Spinal cord (tissue), 10 donors: ENCODE data around the gene MED9. TPM values are rescaled to one million over a fixed set of nuclear protein-coding genes. Genes with fewer than 3 reads are reported as not detected.
A peak's percentile ranks its signal among the peaks of the same experiment; 100 is the strongest.

Experiments used
- DNase-seq, 6 donors: peaks; one replicate each; pipeline versions ENCODE4 v3.0.0 to v3.0.0-alpha.2; 2013 to 2015; ENCODE audit warnings: low spot score in 6 of 6, low read depth in 4 of 6
- H3K27ac ChIP-seq: one replicate; pipeline ENCODE4 v1.5.1; 2013; ENCODE audit warnings: low read depth, low read length, control low read depth
- H3K27me3 ChIP-seq: one replicate; pipeline ENCODE4 v1.6.1; 2013; ENCODE audit warnings: low read length; ENCODE audit not compliant: control insufficient read depth, insufficient read depth
- H3K36me3 ChIP-seq: one replicate; pipeline ENCODE4 v1.6.1; 2013; ENCODE audit warnings: low read length; ENCODE audit not compliant: control insufficient read depth, insufficient read depth
- H3K4me1 ChIP-seq: one replicate; pipeline ENCODE4 v1.6.1; 2013; ENCODE audit warnings: low read length; ENCODE audit not compliant: control insufficient read depth, insufficient read depth
- H3K4me3 ChIP-seq: one replicate; pipeline ENCODE4 v1.5.1; 2013; ENCODE audit warnings: low read depth, low read length, control low read depth
- H3K9me3 ChIP-seq: one replicate; pipeline ENCODE4 v1.6.1; 2013; ENCODE audit warnings: low read length; ENCODE audit not compliant: control insufficient read depth, insufficient read depth
- WGBS: methylation state at CpG from one replicate; pipeline ENCODE4 v1.1.5; 2013; ENCODE audit warnings: missing lambda C conversion rate; ENCODE audit not compliant: insufficient coverage; 5-methylcytosine and 5-hydroxymethylcytosine counted together
- polyA plus RNA-seq, 2 donors: library from polyadenylated mRNA; unstranded; fragments of 120-200 nt; gene quantifications; one replicate each; pipeline ENCODE4 v1.2.1, GENCODE V29; 2013; ENCODE audit not compliant: insufficient read length in 2 of 2
- total RNA-seq, 2 donors: library from RNA; depleted of rRNA in 1 of 2; stranded (reverse); fragments of 120-200 nt in 1 of 2; fragments of >200 nt in 1 of 2; gene quantifications; one replicate each; pipeline versions ENCODE4 v1.2.3 to v1.2.4, GENCODE V29; 2013 to 2014
- donor health status: healthy.

Gene MED9
- total and polyA plus RNA-seq, 4 donors: 12.3 to 22.7 (median 18.3) TPM

GRCh38 chr17:17498606-17499301 lies 22.0 kb downstream of the MED9 start:
- Histone ChIP-seq H3K9me3 (no peaks in the 10 kb centered on the region), H3K36me3 (peaks cover 8% of the 10 kb centered on the region), H3K27ac (no peak overlapping the region), H3K4me3 (no peak overlapping the region), H3K27me3 (no peaks in the 10 kb centered on the region), H3K4me1 (peaks cover 34% of the 10 kb centered on the region)
- DNase-seq: no peak
- WGBS: 76% methylated on average over 10 of the region's 16 CpGs

GRCh38 chr17:17499402-17500145 lies 22.8 kb downstream of the MED9 start:
- no peaks in the 10 kb centered on the region for H3K9me3 ChIP-seq
- H3K4me1 ChIP-seq: peaks cover 35% of the 10 kb centered on the region
- DNase-seq: no peak
- H3K27me3 ChIP-seq: no peaks in the 10 kb centered on the region
- peaks cover 9% of the 10 kb centered on the region for H3K36me3 ChIP-seq
- no peak overlapping the region for H3K27ac ChIP-seq
- H3K4me3 ChIP-seq: no peak overlapping the region
- WGBS: 81% methylated on average over 16 of the region's 17 CpGs

- no peak for DNase-seq
- Histone ChIP-seq H3K27me3 (no peaks in the 10 kb centered on the region), H3K4me1 (peaks cover 37% of the 10 kb centered on the region), H3K36me3 (peaks cover 21% of the 10 kb centered on the region), H3K27ac (no peak overlapping the region), H3K4me3 (no peak overlapping the region), H3K9me3 (no peaks in the 10 kb centered on the region)
- 76% methylated on average over 14 of the region's 14 CpGs for WGBS
These were observed 24.3 kb downstream of the MED9 start for GRCh38 chr17:17500999-17501605.

GRCh38 chr17:17502741-17503565 lies 26.2 kb downstream of the MED9 start:
- peaks cover 46% of the 10 kb centered on the region for H3K4me1 ChIP-seq
- no peak for DNase-seq
- H3K27ac ChIP-seq: no peak overlapping the region
- H3K27me3 ChIP-seq: no peaks in the 10 kb centered on the region
- no peak overlapping the region for H3K4me3 ChIP-seq
- H3K36me3 ChIP-seq: peaks cover 38% of the 10 kb centered on the region
- 90% methylated on average over 20 of the region's 21 CpGs for WGBS
- no peaks in the 10 kb centered on the region for H3K9me3 ChIP-seq

GRCh38 chr17:17503566-17504130 lies 26.8 kb downstream of the MED9 start:
- H3K27ac ChIP-seq: no peak overlapping the region
- H3K27me3 ChIP-seq: no peaks in the 10 kb centered on the region
- H3K4me3 ChIP-seq: no peak overlapping the region
- H3K9me3 ChIP-seq: no peaks in the 10 kb centered on the region
- DNase-seq: peak in 2 of 6 donors; percentile 44 to 82
- peaks cover 43% of the 10 kb centered on the region for H3K36me3 ChIP-seq
- WGBS: 30% methylated on average over 4 of the region's 7 CpGs
- H3K4me1 ChIP-seq: peaks cover 51% of the 10 kb centered on the region

GRCh38 chr17:17504341-17505140 lies 27.7 kb downstream of the MED9 start:
- Histone ChIP-seq H3K9me3 (no peaks in the 10 kb centered on the region), H3K4me1 (peaks cover 53% of the 10 kb centered on the region), H3K36me3 (peaks cover 49% of the 10 kb centered on the region), H3K27ac (no peak overlapping the region), H3K4me3 (no peak overlapping the region), H3K27me3 (no peaks in the 10 kb centered on the region)
- 80% methylated on average over 16 of the region's 20 CpGs for WGBS
- no peak for DNase-seq

GRCh38 chr17:17505151-17505550 lies 28.4 kb downstream of the MED9 start:
- WGBS: 89% methylated on average over 1 of the region's 5 CpGs
- Histone ChIP-seq H3K9me3 (no peaks in the 10 kb centered on the region), H3K27ac (no peak overlapping the region), H3K4me3 (no peak overlapping the region), H3K36me3 (peaks cover 53% of the 10 kb centered on the region), H3K27me3 (no peaks in the 10 kb centered on the region), H3K4me1 (peaks cover 54% of the 10 kb centered on the region)
- no peak for DNase-seq

- 89% methylated on average over 22 of the region's 22 CpGs for WGBS
- DNase-seq: no peak
- no peak overlapping the region for H3K27ac ChIP-seq
- peaks cover 59% of the 10 kb centered on the region for H3K36me3 ChIP-seq
- no peaks in the 10 kb centered on the region for H3K27me3 ChIP-seq
- no peak overlapping the region for H3K4me3 ChIP-seq
- H3K4me1 ChIP-seq: peaks cover 59% of the 10 kb centered on the region
- no peaks in the 10 kb centered on the region for H3K9me3 ChIP-seq
These were observed 28.9 kb downstream of the MED9 start for GRCh38 chr17:17505610-17506171.
